H1 (cell line): ENCODE results near the gene IL5RA. TPM values are rescaled to one million over a fixed set of nuclear protein-coding genes. Genes with fewer than 3 reads are reported as not detected.

ENCODE experiments used
- CTCF ChIA-PET: fragments of 300-600 bp; sonication (Branson Sonifier 250); formaldehyde crosslinking; loops from one replicate; lab custom pipeline; 2021; ENCODE audit not compliant: partially characterized antibody; lab: Charles Lee
- POLR2A ChIA-PET: fragments of 300-600 bp; sonication (Branson Sonifier 250); formaldehyde crosslinking; loops from one replicate; lab custom pipeline; 2021; ENCODE audit warnings: inconsistent platforms; ENCODE audit not compliant: partially characterized antibody; lab: Charles Lee
- DNase-seq, 2 experiments: peaks; one replicate each; pipeline versions ENCODE4 v3.0.0 to v3.0.0-alpha.2; 2010 to 2022; ENCODE audit warnings: low spot score in 2 of 2, low read depth in 1 of 2, mixed read lengths in 1 of 2
- FAIRE-seq: peaks from 2 replicates; lab custom pipeline; 2011; peaks lifted over from hg19 to GRCh38; lab: Jason Lieb, UNC
- H2AFZ ChIP-seq: 2 replicates; pipeline ENCODE4 v1.8.1; 2012; ENCODE audit warnings: low read length, inconsistent platforms
- H2AK5ac ChIP-seq: 2 replicates; pipeline ENCODE4 v1.6.1; 2013; ENCODE audit warnings: low read depth, low read length
- H2BK120ac ChIP-seq: replicated peaks from 2 replicates; pipeline ENCODE3; 2013; ENCODE audit warnings: low read depth, low read length, inconsistent platforms
- H2BK12ac ChIP-seq: 2 replicates; pipeline ENCODE4 v1.6.1; 2013; ENCODE audit warnings: low read depth, low read length
- H2BK15ac ChIP-seq: 2 replicates; pipeline ENCODE4 v1.6.1; 2013; ENCODE audit warnings: low read length
- H2BK20ac ChIP-seq: 2 replicates; pipeline ENCODE4 v1.6.1; 2013; ENCODE audit warnings: low read length
- H2BK5ac ChIP-seq: 2 replicates; pipeline ENCODE4 v1.6.1; 2013; ENCODE audit warnings: low read depth, low read length
- H3K14ac ChIP-seq: 2 replicates; pipeline ENCODE4 v1.6.1; 2013; ENCODE audit warnings: inconsistent platforms; ENCODE audit not compliant: insufficient read length
- H3K18ac ChIP-seq: 2 replicates; pipeline ENCODE4 v1.6.1; 2013; ENCODE audit warnings: low read length; ENCODE audit errors: extremely low read depth
- H3K23ac ChIP-seq: 2 replicates; pipeline ENCODE4 v1.6.1; 2013; ENCODE audit warnings: inconsistent platforms; ENCODE audit not compliant: insufficient read length
- H3K23me2 ChIP-seq: 2 replicates; pipeline ENCODE4 v1.6.1; 2013; ENCODE audit warnings: low read depth, low read length
- H3K27ac ChIP-seq: 2 replicates; pipeline ENCODE4 v1.6.1; 2011; ENCODE audit warnings: low read depth, low read length, inconsistent platforms
- H3K27me3 ChIP-seq, 4 experiments: replicated peaks in 1 of 4; 1 replicate in 1 of 4; 2 replicates in 3 of 4; pipeline versions ENCODE4 v1.6.1 to v1.8.1; 2011 to 2013; ENCODE audit warnings: low read length in 3 of 4, mild to moderate bottlenecking in 3 of 4, inconsistent platforms in 2 of 4, mixed read lengths in 2 of 4, moderate library complexity in 1 of 4; ENCODE audit not compliant: control insufficient read depth in 3 of 4, insufficient read depth in 3 of 4; ENCODE audit errors: extremely low read depth in 1 of 4
- H3K36me3 ChIP-seq, 4 experiments: 2 replicates each; pipeline versions ENCODE4 v1.6.1 to v1.8.1; 2011 to 2013; ENCODE audit warnings: mild to moderate bottlenecking in 4 of 4, low read length in 3 of 4, moderate library complexity in 2 of 4, control low read depth in 1 of 4, inconsistent platforms in 1 of 4; ENCODE audit not compliant: insufficient read depth in 4 of 4, control insufficient read depth in 2 of 4
- H3K4ac ChIP-seq: replicated peaks from 2 replicates; pipeline ENCODE3; 2013; ENCODE audit warnings: low read length, low read depth, mixed read lengths, inconsistent platforms; ENCODE audit not compliant: insufficient read length
- H3K4me1 ChIP-seq, 4 experiments: replicated peaks in 1 of 4; 1 replicate in 1 of 4; 2 replicates in 3 of 4; pipeline versions ENCODE4 v1.6.1 to v1.8.1; 2011 to 2013; ENCODE audit warnings: low read length in 3 of 4, inconsistent platforms in 2 of 4, mixed read lengths in 1 of 4; ENCODE audit not compliant: insufficient read depth in 4 of 4, control insufficient read depth in 3 of 4
- H3K4me2 ChIP-seq, 2 experiments: 2 replicates each; pipeline versions ENCODE4 v1.6.1 to v1.8.1; 2011 to 2013; ENCODE audit warnings: low read depth in 2 of 2, low read length in 2 of 2, control low read depth in 1 of 2, inconsistent platforms in 1 of 2, mild to moderate bottlenecking in 1 of 2; ENCODE audit not compliant: insufficient read depth in 1 of 2
- H3K4me3 ChIP-seq, 4 experiments: fragments of 200-600, 300-600 bp in 1 of 4; sonication (generic), shearing (Covaris generic), sonication (Bioruptor Twin) in 1 of 4; 2 replicates each; pipeline versions ENCODE4 v1.5.1 to v1.8.1; 2011 to 2016; ENCODE audit warnings: low read length in 4 of 4, low read depth in 3 of 4, control low read depth in 2 of 4, inconsistent platforms in 2 of 4, mild to moderate bottlenecking in 2 of 4, mixed read lengths in 1 of 4, moderate library complexity in 1 of 4; ENCODE audit not compliant: insufficient read depth in 2 of 4; ENCODE audit errors: extremely low read depth in 1 of 4
- H3K56ac ChIP-seq: replicated peaks from 2 replicates; pipeline ENCODE3; 2013; ENCODE audit warnings: low read depth, mild to moderate bottlenecking, mixed read lengths, low read length, inconsistent platforms; ENCODE audit not compliant: insufficient read length
- H3K79me1 ChIP-seq: 2 replicates; pipeline ENCODE4 v1.6.1; 2013; ENCODE audit warnings: low read depth, low read length, control low read depth
- H3K79me2 ChIP-seq, 2 experiments: 2 replicates each; pipeline versions ENCODE4 v1.6.1 to v1.8.1; 2012 to 2013; ENCODE audit warnings: low read length in 2 of 2, mild to moderate bottlenecking in 2 of 2, inconsistent platforms in 1 of 2; ENCODE audit not compliant: insufficient read depth in 2 of 2, control insufficient read depth in 1 of 2
- H3K9ac ChIP-seq, 4 experiments: replicated peaks in 1 of 4; 1 replicate in 1 of 4; 2 replicates in 3 of 4; pipeline versions ENCODE4 v1.6.1 to v1.8.1; 2011 to 2013; ENCODE audit warnings: low read depth in 3 of 4, low read length in 3 of 4, control low read depth in 2 of 4, mild to moderate bottlenecking in 2 of 4, moderate library complexity in 2 of 4, inconsistent platforms in 1 of 4; ENCODE audit errors: extremely low read depth in 1 of 4
- H3K9me3 ChIP-seq, 2 experiments: 2 replicates each; pipeline versions ENCODE4 v1.6.1 to v1.8.1; 2012 to 2013; ENCODE audit warnings: mild to moderate bottlenecking in 2 of 2, moderate library complexity in 2 of 2, control low read depth in 1 of 2, inconsistent platforms in 1 of 2, low read depth in 1 of 2, low read length in 1 of 2, mixed read lengths in 1 of 2; ENCODE audit not compliant: insufficient read depth in 2 of 2
- H4K20me1 ChIP-seq, 2 experiments: replicated peaks in 1 of 2; 2 replicates each; pipeline versions ENCODE3 to v1.8.1; 2011 to 2013; ENCODE audit warnings: inconsistent platforms in 2 of 2, low read length in 2 of 2, mild to moderate bottlenecking in 1 of 2; ENCODE audit not compliant: insufficient read depth in 2 of 2, control insufficient read depth in 1 of 2
- H4K5ac ChIP-seq: 2 replicates; pipeline ENCODE4 v1.6.1; 2013; ENCODE audit warnings: low read length, low read depth, mixed read lengths, inconsistent platforms; ENCODE audit not compliant: insufficient read length
- H4K8ac ChIP-seq: 2 replicates; pipeline ENCODE4 v1.8.0; 2013; ENCODE audit warnings: mild to moderate bottlenecking, moderate library complexity, low read length, inconsistent platforms; ENCODE audit not compliant: insufficient read depth; ENCODE audit errors: extremely low read depth
- H4K91ac ChIP-seq: replicated peaks from 2 replicates; pipeline ENCODE3; 2013; ENCODE audit warnings: low read length, mixed read lengths, inconsistent platforms; ENCODE audit not compliant: insufficient read length
- BCL11A ChIP-seq, 2 experiments: IDR thresholded peaks; one replicate each; pipeline ENCODE4 v1.6.1; 2011; ENCODE audit warnings: low read depth in 2 of 2, low read length in 2 of 2, mild to moderate bottlenecking in 2 of 2
- JUN ChIP-seq: IDR thresholded peaks from 2 replicates; pipeline ENCODE4 v1.6.1; 2011; ENCODE audit warnings: low read depth, mild to moderate bottlenecking, improper control_type of control experiment, low read length
- RAD21 ChIP-seq, 2 experiments: IDR thresholded peaks in 1 of 2; conservative IDR thresholded peaks in 1 of 2; 2 replicates each; pipeline ENCODE4 v1.6.1; 2011; ENCODE audit warnings: low read depth in 2 of 2, low read length in 2 of 2, improper control_type of control experiment in 1 of 2, inconsistent platforms in 1 of 2, mild to moderate bottlenecking in 1 of 2, moderate library complexity in 1 of 2
- SIX5 ChIP-seq: IDR thresholded peaks from 2 replicates; pipeline ENCODE4 v1.6.1; 2011; ENCODE audit warnings: mild to moderate bottlenecking, low read depth, low read length
- SP1 ChIP-seq: IDR thresholded peaks from 2 replicates; pipeline ENCODE4 v1.6.1; 2011; ENCODE audit warnings: low read depth, low read length
- SUZ12 ChIP-seq: fragments of 200-600 bp; sonication (generic); IDR thresholded peaks from 2 replicates; pipeline ENCODE4 v1.6.1; 2012; ENCODE audit warnings: mild to moderate bottlenecking, inconsistent platforms, low read length, moderate library complexity, mixed read lengths
- TAF7 ChIP-seq: optimal IDR thresholded peaks from 2 replicates; pipeline ENCODE3; 2011; ENCODE audit warnings: low read depth, mild to moderate bottlenecking, inconsistent platforms, low read length, moderate library complexity, borderline replicate concordance
- TEAD4 ChIP-seq: IDR thresholded peaks from 2 replicates; pipeline ENCODE4 v1.6.1; 2012; ENCODE audit warnings: low read depth, low read length, inconsistent platforms, mixed read lengths
- WGBS, 2 experiments: shearing (Covaris generic) in 1 of 2; methylation state at CpG; one replicate each; pipeline versions ENCODE4 v1.1.6 to v1.1.7; 2013 to 2015; ENCODE audit warnings: low lambda C conversion rate in 2 of 2, mixed read lengths in 2 of 2, inconsistent platforms in 1 of 2, low coverage in 1 of 2, missing lambda C conversion rate in 1 of 2; ENCODE audit not compliant: insufficient replicate concordance in 2 of 2, insufficient coverage in 1 of 2, insufficient read length in 1 of 2; ENCODE audit errors: extremely low coverage in 1 of 2, missing lambda C conversion rate in 1 of 2; 5-methylcytosine and 5-hydroxymethylcytosine counted together
- polyA plus RNA-seq, 7 experiments: library from polyadenylated mRNA; depleted of rRNA in 3 of 7; stranded (reverse) in 5 of 7; unstranded in 2 of 7; fragments of >200 nt in 5 of 7; fragments of 200-250 nt in 2 of 7; gene quantifications; 1 replicate in 5 of 7; 2 replicates in 1 of 7; 4 replicates in 1 of 7; pipeline versions ENCODE4 v1.2.1 to v1.2.3, GENCODE V29; 2011 to 2013; ENCODE audit warnings: missing spikeins in 2 of 7, mixed read lengths in 2 of 7
- total RNA-seq: library from RNA; stranded (reverse); fragmentation: NEBNext Ultra II Directional; extraction: Animal tissue kit (Norgen Biotek cat#: 25700); gene quantifications from 2 replicates; pipeline ENCODE4 v1.2.1, GENCODE V29; 2021

IL5RA gene
- total and polyA plus RNA-seq, 2 of the 8 experiments (the other 6 are each of a cell fraction or from before 2014, with no cell fraction given): not detected

- Histone ChIP-seq H3K36me3 (no peaks in the 10 kb centered on the region), H3K27ac (no peak overlapping the region), H3K79me2 (no peaks in the 10 kb centered on the region), H3K4me2 (no peak overlapping the region), H3K9ac (no peak overlapping the region), H4K91ac (no peak overlapping the region), H4K20me1 (no peaks in the 10 kb centered on the region), H2BK20ac (no peak overlapping the region), H3K4me3 (no peak overlapping the region), H3K23me2 (no peaks in the 10 kb centered on the region), H2BK120ac (no peak overlapping the region), H2BK15ac (no peak overlapping the region), H2BK12ac (no peak overlapping the region), H2AK5ac (no peak overlapping the region), H2BK5ac (no peak overlapping the region), H3K56ac (no peak overlapping the region), H3K27me3 (no peaks in the 10 kb centered on the region), H3K23ac (no peak overlapping the region), H3K4me1 (peaks cover 0 to 6% (median 5%) of the 10 kb centered on the region in 4 experiments; a peak in 5 of 7 replicates), H2AFZ (0 out of 2 replicates have a peak overlapping the region, but pooled peaks have one; percentile 20), H3K79me1 (no peaks in the 10 kb centered on the region), H3K14ac (no peak overlapping the region), H4K8ac (no peak overlapping the region), H3K4ac (no peak overlapping the region), H3K9me3 (no peaks in the 10 kb centered on the region), H4K5ac (no peak overlapping the region), H3K18ac (no peak overlapping the region)
- TF ChIP-seq SP1: no peak
- TF ChIP-seq TEAD4: no peak
- no peak for TF ChIP-seq SIX5
- TF ChIP-seq SUZ12: no peak
- no peak for TF ChIP-seq JUN
- no peak for TF ChIP-seq TAF7
- TF ChIP-seq RAD21 (IDR thresholded peaks at IDR 0.05 in 1 of 2, conservative IDR thresholded peaks at IDR 0.05 in 1 of 2; ENCODE audit: low read depth in 2 of 2, low read length in 2 of 2): no peak
- no peak for TF ChIP-seq BCL11A (IDR thresholded peaks at IDR 0.05; ENCODE audit: low read depth in 2 of 2, low read length in 2 of 2)
- DNase-seq (no peak), FAIRE-seq (no peak)
- POLR2A ChIA-PET: no interaction called here
- WGBS, 2 experiments: 95% methylated on average over 4 of the region's 4 CpGs; no CpG with 5 or more reads in 1 of the 2 experiments
- CTCF ChIA-PET: no interaction called here
These were observed 4.4 kb downstream of the IL5RA start for GRCh38 chr3:3105815-3106214.
